GM12872 (cell line): ENCODE measurements around the gene FTSJ3.
A peak's percentile ranks its signal among the peaks of the same experiment; 100 is the strongest.
"Not testable (repeated sequence)": the region's sequence is repeated elsewhere in the genome, so short reads cannot be mapped to it uniquely, and the experiment has no call there.

ENCODE experiments used
- CTCF ChIP-seq: IDR thresholded peaks from 3 replicates; pipeline ENCODE4 v1.5.1; 2011; ENCODE audit warnings: low read depth, mild to moderate bottlenecking, low read length, moderate library complexity; ENCODE audit not compliant: insufficient read depth

The FTSJ3 gene, protein sequence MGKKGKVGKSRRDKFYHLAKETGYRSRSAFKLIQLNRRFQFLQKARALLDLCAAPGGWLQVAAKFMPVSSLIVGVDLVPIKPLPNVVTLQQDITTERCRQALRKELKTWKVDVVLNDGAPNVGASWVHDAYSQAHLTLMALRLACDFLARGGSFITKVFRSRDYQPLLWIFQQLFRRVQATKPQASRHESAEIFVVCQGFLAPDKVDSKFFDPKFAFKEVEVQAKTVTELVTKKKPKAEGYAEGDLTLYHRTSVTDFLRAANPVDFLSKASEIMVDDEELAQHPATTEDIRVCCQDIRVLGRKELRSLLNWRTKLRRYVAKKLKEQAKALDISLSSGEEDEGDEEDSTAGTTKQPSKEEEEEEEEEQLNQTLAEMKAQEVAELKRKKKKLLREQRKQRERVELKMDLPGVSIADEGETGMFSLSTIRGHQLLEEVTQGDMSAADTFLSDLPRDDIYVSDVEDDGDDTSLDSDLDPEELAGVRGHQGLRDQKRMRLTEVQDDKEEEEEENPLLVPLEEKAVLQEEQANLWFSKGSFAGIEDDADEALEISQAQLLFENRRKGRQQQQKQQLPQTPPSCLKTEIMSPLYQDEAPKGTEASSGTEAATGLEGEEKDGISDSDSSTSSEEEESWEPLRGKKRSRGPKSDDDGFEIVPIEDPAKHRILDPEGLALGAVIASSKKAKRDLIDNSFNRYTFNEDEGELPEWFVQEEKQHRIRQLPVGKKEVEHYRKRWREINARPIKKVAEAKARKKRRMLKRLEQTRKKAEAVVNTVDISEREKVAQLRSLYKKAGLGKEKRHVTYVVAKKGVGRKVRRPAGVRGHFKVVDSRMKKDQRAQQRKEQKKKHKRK

DNA sequence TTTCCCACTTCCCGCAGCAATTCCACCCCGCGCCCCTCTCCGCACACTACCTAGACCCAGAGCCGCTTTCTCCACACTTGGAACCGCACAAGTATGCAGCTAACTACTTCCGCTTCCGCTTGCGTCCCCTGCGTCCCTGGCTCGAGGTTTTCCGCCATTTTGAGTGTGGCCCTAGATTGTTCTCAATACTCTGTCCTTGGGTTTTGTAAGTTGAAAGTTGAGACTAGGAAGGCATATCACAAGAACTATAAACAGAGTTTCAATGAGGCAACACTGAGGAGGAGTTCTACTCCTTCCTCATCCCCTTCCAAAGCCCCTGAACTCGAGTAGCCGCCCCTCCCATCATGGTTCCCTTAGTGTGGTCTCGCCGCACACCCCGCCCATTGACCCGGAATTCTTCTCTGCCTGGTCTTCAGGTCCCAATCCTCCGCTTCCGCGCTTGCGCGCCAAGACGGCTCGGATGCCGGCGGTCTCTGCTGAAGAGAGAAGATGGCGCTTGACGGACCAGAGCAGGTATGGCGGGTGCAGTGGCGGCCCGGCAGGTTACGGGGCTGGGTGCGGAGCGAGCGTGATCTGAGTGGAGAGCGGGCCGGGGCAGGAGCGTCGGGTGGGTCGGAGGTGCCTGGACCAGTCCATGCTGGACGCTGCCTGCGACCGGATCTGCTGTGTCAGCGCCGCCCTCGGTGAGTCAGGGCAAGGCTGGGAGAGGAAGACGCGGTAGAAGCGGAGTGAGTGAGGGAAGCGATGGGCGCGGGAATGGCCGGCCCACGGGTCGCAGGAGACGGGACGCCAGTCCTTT is at the start of gene FTSJ3, which contains the start of gene PSMC5:
FTSJ3 (minus strand) TSS at position 662 of the 799 bp plus-strand sequence. CDS start 761 bp downstream, outside the sequence.
PSMC5 (plus strand) TSS at position 430 of the 799 bp plus-strand sequence; CDS start at position 490, 60 bp downstream.
- TF ChIP-seq CTCF, result peak; percentile 79

GRCh38 chr17:63873577-63873976 is 46.1 kb upstream of the FTSJ3 start, which contains the start of gene CSH2:
Gene CSH2 (minus strand): TSS chr17:63873677. CDS start chr17:63873614, 63 bp downstream.
- TF ChIP-seq CTCF, result not testable (repeated sequence)

DNA sequence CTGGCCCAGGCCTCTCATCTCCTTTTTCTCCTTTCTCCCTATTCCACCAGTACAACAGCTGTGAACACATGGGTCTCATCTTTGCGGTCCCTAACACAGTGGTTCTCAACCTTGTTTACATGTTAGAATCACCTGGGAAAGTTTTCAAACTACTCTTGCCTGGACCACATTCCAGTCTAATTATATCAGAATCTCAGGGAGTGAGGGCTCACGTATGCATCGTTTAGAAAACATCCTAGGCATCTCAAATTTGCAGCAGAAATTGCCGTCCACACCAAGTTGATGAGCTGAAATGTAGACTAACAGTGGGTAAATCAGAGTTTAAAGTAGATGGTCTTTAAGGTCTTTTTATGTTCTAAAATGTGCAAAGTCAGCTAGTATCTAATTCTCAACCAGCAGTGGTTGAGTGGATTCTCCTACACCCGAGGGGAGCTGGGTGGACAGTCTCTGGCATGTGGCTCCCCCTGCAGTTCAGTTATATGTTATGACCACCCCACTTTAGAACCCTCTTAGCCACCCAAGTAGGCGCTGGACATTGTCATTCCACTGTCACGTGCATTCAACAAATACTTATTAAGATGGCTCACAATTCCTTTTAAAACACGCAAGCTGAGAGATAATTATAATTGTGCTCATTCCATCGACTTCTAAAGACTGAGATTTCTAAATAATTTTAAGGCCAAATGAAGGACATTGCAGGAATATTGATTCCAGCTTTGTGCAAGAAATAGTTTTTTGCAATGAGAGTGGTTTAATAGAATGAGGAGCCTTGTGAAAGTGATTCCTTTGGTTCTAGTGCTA is 42.2 kb upstream of the FTSJ3 start:
- peak; percentile 31; the same call in 2 of the 3 replicates for TF ChIP-seq CTCF

DNA sequence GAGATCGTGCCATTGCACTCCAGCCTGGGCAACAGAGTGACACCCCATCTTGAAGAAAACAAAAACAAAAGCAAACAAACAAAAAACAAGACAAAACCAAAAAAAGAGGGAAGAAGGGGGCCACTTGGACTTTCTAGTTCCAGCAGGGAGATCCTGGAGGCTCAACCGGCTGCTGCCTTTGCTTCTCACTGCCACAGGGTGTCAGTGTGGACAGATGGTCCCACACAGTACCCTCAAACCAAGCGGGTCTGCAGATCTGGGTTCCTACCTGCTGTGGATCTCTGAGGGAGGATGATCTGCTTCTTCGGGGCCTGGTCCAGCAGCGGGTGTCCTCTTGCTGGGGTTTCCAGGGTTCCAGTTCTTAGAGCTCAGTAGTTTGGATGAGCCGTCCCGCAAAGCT is 39.2 kb upstream of the FTSJ3 start:
- peak; percentile 43; the same call in 2 of the 3 replicates for TF ChIP-seq CTCF

GRCh38 chr17:63859257-63859656 is 31.8 kb upstream of the FTSJ3 start:
- TF ChIP-seq CTCF, result no peak

DNA sequence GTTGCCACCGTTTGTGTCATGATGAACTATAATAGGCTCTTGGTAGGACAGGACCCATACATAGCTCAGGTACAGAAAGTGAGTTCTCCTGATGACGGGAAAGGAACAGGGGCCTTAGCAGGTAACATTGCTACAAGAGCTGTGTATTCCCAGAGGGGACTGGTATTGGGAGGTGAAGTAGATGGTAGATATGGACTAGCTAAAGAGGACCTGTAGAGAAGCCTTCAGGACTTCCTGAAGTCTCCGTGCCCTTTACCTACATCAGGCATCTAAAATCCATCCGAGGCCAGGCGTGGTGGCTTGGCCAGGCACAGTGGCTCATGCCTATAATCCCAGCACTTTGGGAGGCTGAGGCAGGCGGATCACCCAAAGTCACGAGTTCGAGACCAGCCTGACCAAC is 27.7 kb upstream of the FTSJ3 start:
- TF ChIP-seq CTCF, result no peak
